H1 (cell line): ENCODE results near the gene KCNJ10. TPM values are rescaled to one million over a fixed set of nuclear protein-coding genes. Genes with fewer than 3 reads are reported as not detected.

Experiments
- CHD7 ChIP-seq: fragments of 300-600 bp; sonication (generic); IDR thresholded peaks from 2 replicates; pipeline ENCODE4 v1.7.1; 2012; ENCODE audit warnings: low read length, moderate library complexity, mild to moderate bottlenecking, inconsistent platforms; ENCODE audit not compliant: insufficient replicate concordance
- JUN ChIP-seq: IDR thresholded peaks from 2 replicates; pipeline ENCODE4 v1.6.1; 2011; ENCODE audit warnings: low read depth, mild to moderate bottlenecking, improper control_type of control experiment, low read length
- JUND ChIP-seq: IDR thresholded peaks from 2 replicates; pipeline ENCODE4 v1.6.1; 2011; ENCODE audit warnings: mild to moderate bottlenecking, improper control_type of control experiment, low read length
- SP4 ChIP-seq: IDR thresholded peaks from 2 replicates; pipeline ENCODE4 v1.6.1; 2012; ENCODE audit warnings: low read length, inconsistent platforms
- polyA plus RNA-seq, 7 experiments: library from polyadenylated mRNA; depleted of rRNA in 3 of 7; stranded (reverse) in 5 of 7; unstranded in 2 of 7; fragments of >200 nt in 5 of 7; fragments of 200-250 nt in 2 of 7; gene quantifications; 1 replicate in 5 of 7; 2 replicates in 1 of 7; 4 replicates in 1 of 7; pipeline versions ENCODE4 v1.2.1 to v1.2.3, GENCODE V29; 2011 to 2013; ENCODE audit warnings: missing spikeins in 2 of 7, mixed read lengths in 2 of 7
- total RNA-seq: library from RNA; stranded (reverse); fragmentation: NEBNext Ultra II Directional; extraction: Animal tissue kit (Norgen Biotek cat#: 25700); gene quantifications from 2 replicates; pipeline ENCODE4 v1.2.1, GENCODE V29; 2021

Gene KCNJ10
- total and polyA plus RNA-seq, 2 of the 8 experiments (the other 6 are each of a cell fraction or from before 2014, with no cell fraction given), result 1.7 to 2.4 TPM

- TF ChIP-seq CHD7 (no peak), JUND (no peak), JUN (no peak), SP4 (no peak)
These were observed 4.9 kb upstream of the KCNJ10 start (continued) for GRCh38 chr1:160074865-160075264.
